ENCODE measurements around the gene ATP6V0C. TPM values are rescaled to one million over a fixed set of nuclear protein-coding genes. Genes with fewer than 3 reads are reported as not detected.

ATP6V0C gene
- total and polyA plus RNA-seq, 2 of the 13 experiments (the other 11 are each of a cell fraction or from before 2014, with no cell fraction given): 10.4 to 20.1 TPM

DNA sequence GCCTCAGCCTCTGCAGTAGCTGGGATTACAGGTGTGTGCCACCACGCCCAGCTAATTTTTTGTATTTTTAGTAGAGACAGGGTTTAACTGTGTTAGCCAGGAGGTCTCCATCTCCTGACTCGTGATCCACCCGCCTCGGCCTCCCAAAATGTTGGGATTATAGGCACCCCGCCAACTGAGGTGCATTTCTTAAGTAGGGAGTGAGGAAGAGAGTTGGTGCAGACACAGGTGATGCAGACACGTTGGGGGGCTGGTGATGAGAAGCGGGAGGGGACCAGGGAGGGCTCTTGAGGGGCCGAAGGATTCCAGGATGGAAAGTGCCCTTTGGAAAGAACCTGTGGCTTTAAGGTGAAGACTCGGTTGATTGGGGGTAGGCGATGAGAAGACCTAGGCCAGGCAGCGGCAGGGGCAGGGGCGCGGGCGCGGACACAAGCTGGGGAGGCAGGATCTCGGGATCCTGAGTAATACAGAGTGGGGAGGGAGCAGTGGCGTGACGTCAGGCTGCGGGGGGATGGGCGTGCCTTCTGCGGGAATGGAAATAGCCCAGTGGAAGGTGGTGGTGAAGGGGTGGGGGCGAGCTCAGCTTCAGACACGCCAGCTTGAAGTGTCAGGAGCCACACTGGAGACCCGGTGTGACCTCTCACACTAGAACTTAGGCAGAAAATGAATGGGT is 2.5 kb upstream of the ATP6V0C start (continued):
- TF ChIP-seq, protein P1, sequence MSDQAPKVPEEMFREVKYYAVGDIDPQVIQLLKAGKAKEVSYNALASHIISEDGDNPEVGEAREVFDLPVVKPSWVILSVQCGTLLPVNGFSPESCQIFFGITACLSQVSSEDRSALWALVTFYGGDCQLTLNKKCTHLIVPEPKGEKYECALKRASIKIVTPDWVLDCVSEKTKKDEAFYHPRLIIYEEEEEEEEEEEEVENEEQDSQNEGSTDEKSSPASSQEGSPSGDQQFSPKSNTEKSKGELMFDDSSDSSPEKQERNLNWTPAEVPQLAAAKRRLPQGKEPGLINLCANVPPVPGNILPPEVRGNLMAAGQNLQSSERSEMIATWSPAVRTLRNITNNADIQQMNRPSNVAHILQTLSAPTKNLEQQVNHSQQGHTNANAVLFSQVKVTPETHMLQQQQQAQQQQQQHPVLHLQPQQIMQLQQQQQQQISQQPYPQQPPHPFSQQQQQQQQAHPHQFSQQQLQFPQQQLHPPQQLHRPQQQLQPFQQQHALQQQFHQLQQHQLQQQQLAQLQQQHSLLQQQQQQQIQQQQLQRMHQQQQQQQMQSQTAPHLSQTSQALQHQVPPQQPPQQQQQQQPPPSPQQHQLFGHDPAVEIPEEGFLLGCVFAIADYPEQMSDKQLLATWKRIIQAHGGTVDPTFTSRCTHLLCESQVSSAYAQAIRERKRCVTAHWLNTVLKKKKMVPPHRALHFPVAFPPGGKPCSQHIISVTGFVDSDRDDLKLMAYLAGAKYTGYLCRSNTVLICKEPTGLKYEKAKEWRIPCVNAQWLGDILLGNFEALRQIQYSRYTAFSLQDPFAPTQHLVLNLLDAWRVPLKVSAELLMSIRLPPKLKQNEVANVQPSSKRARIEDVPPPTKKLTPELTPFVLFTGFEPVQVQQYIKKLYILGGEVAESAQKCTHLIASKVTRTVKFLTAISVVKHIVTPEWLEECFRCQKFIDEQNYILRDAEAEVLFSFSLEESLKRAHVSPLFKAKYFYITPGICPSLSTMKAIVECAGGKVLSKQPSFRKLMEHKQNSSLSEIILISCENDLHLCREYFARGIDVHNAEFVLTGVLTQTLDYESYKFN (CRISPR knock-in tag; conservative IDR thresholded peaks at IDR 0.05): no peak
- TF ChIP-seq CREM (IDR thresholded peaks at IDR 0.05) (peak; percentile 16; the same call in 1 of the 2 replicates), CREM (CRISPR knock-in tag; IDR thresholded peaks at IDR 0.05) (no peak)

DNA sequence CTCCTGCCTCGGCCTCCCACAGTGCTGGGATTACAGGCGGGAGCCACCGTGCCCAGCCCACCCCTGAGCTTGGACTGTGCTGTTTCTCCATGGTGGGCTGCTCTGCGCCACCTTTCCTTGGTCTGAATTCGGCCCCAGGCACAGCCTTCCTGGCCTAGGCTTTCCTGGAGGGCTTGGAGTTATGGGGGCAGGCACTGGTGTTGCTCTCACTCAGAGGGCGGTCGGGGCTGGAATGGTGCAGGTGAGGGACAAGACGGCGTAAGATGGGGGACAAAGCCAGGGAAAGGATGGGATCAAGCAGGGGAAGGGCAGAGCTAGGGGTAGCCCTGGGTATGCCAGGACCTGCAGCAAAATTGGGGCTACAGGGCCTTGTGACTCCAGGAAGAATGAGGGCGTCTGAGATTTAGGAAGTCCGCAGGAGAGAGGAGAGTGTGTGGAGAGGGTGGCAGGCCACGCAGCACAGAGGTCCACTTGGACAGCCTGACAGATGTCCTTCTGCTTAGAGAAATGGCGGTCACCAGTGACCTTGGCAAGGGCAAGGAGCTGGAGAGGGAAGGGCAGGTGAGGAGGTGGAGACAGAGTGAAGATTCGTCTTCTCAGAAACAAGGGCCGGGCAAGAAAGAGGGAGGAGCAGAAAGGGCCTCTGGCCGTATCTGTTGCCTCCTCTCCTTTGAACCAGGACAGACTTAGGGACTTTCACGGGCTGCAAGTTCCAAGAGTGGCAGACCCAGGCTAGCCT is 1.6 kb upstream of the ATP6V0C start:
- FAIRE-seq (no peak), DNase-seq (ENCODE audit: low spot score) (no peak), ATAC-seq (no peak)
- no peaks in the 10 kb centered on the region for H3K9me3 ChIP-seq (ENCODE audit: low read length)
- peak overlapping the region in 1 of 3 experiments; percentile 94; a peak in 1 of 6 replicates for H3K4me3 ChIP-seq (replicated peaks in 1 of 3; ENCODE audit: insufficient read depth in 1 of 3, low read depth in 2 of 3, low read length in 3 of 3)
- H3K79me2 ChIP-seq (ENCODE audit: insufficient read depth, low read length): peaks cover 27% of the 10 kb centered on the region
- WGBS (ENCODE audit: low lambda C conversion rate): 77% methylated on average over 17 of the region's 17 CpGs
- H3K27ac ChIP-seq (ENCODE audit: extremely low read length, insufficient read depth, low read length): no peak overlapping the region
- ChIA-PET CTCF (ENCODE audit: low intra/inter-chr PET ratio, low total read pairs) (interaction anchor here (0.8 kb wide), 1 partner anchor 12 kb away, joined by 3 read pairs; no protein-coding TSS in a partner anchor), POLR2A (interaction anchor here (1.2 to 4.2 kb wide), 3 partner anchors 11 to 19 kb away, joined by 3 to 42 read pairs (median 5); partner anchors contain the start of gene CEMP1)
- intact Hi-C loops (cut with micrococcal nuclease; ENCODE audit: unreplicated experiment): no loop called here
- H4K20me1 ChIP-seq (ENCODE audit: insufficient read depth, low read length): peaks cover 27% of the 10 kb centered on the region
- in situ Hi-C loops (cut with HindIII; ENCODE audit: extremely low pct_ligation_motif_present, low pct_unique_long_range_greater_than_20kb): no loop called here
- no TSS peak for BruUV-seq (replicated peaks)
- peak overlapping the region; percentile 93 for H3K9ac ChIP-seq (ENCODE audit: insufficient read depth, low read depth, low read length)
- H3K27me3 ChIP-seq (ENCODE audit: control insufficient read depth in 1 of 2, insufficient read depth in 2 of 2, low read length in 2 of 2): no peaks in the 10 kb centered on the region; a peak in 1 of 5 replicates
- peaks cover 0 to 3% of the 10 kb centered on the region in 2 experiments; a peak in 1 of 5 replicates for H3K36me3 ChIP-seq (replicated peaks in 1 of 2; ENCODE audit: control insufficient read depth in 1 of 2, insufficient read depth in 2 of 2, low read length in 2 of 2)
- TF ChIP-seq MEIS1 (CRISPR knock-in tag; IDR thresholded peaks at IDR 0.05; ENCODE audit: borderline replicate concordance) (0 out of 2 replicates have a peak, but pooled peaks have one; percentile 9), ZNF350 (CRISPR knock-in tag; IDR thresholded peaks at IDR 0.05; ENCODE audit: borderline replicate concordance, low read depth) (no peak), ZNF614 (CRISPR knock-in tag; IDR thresholded peaks at IDR 0.05; ENCODE audit: borderline replicate concordance) (0 out of 2 replicates have a peak, but pooled peaks have one; percentile 12), AKAP8 (CRISPR knock-in tag; IDR thresholded peaks at IDR 0.05) (0 out of 2 replicates have a peak, but pooled peaks have one; percentile 7), SP4 (CRISPR knock-in tag; IDR thresholded peaks at IDR 0.05) (0 out of 2 replicates have a peak, but pooled peaks have one; percentile 9), ZNF713 (CRISPR knock-in tag; IDR thresholded peaks at IDR 0.05) (no peak)
- H3K4me2 ChIP-seq (ENCODE audit: low read depth, low read length): peak overlapping the region; percentile 84
- no peak overlapping the region for H2AFZ ChIP-seq (ENCODE audit: low read length)
- peaks cover 42% of the 10 kb centered on the region for H3K4me1 ChIP-seq (ENCODE audit: insufficient read depth, low read length)
